Adrenal gland (tissue), 5 donors: ENCODE measurements around the gene NUP210.

Experiments
- CTCF ChIP-seq, 6 experiments: fragments of 450-650 bp in 4 of 6; fragments of 200-600 bp in 2 of 6; sonication (generic) in 1 of 6; IDR thresholded peaks; 1 replicate in 5 of 6; 2 replicates in 1 of 6; pipeline versions ENCODE4 v1.5.1 to v1.8.0; 2016 to 2021; ENCODE audit warnings: antibody characterized with exemption in 6 of 6, mild to moderate bottlenecking in 2 of 6, moderate library complexity in 1 of 6
- POLR2A ChIP-seq, 2 donors: fragments of 450-650 bp; IDR thresholded peaks; one replicate each; pipeline ENCODE4 v1.6.1; 2017; ENCODE audit warnings: antibody characterized with exemption in 2 of 2, mild to moderate bottlenecking in 2 of 2, moderate library complexity in 1 of 2
- donor health status: DM: no; HTN: no; CAD: no.

- TF ChIP-seq POLR2A (IDR thresholded peaks at IDR 0.05) (no peak), CTCF (IDR thresholded peaks at IDR 0.05) (no peak)
Observed at GRCh38 chr3:13268961-13269441, 151.1 kb downstream of the NUP210 start.
